Activated T-cell treated with anti-CD3 and anti-CD28 coated beads for 4 hours (primary cell): ENCODE measurements around the gene LANCL3.
"Not testable (repeated sequence)": the region's sequence is repeated elsewhere in the genome, so short reads cannot be mapped to it uniquely, and the experiment has no call there.

Experiments used
- DNase-seq: peaks from one replicate; pipeline ENCODE4 v3.0.0-alpha.2; 2020

LANCL3 gene

DNA sequence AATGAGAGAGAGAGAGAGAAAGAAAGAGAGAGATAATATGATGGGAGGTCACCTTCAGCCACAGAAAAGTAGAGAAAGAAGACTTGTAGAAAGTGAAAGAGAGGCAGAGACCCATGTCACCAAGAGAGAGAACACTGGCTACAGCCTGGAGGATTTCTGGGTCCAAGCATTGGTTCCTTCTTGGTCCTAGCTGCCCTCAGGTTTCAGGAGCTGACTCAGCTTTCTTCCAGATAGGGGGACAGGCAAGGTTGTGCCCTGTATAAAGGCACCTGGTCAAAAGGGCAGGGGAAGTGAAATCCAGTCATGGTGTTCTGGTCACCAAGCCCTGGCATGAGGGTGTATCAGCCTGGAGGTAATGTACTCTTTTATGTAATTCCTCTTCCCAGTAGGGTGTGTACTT lies 66.6 kb downstream of the LANCL3 start:
- DNase-seq = no peak

DNA sequence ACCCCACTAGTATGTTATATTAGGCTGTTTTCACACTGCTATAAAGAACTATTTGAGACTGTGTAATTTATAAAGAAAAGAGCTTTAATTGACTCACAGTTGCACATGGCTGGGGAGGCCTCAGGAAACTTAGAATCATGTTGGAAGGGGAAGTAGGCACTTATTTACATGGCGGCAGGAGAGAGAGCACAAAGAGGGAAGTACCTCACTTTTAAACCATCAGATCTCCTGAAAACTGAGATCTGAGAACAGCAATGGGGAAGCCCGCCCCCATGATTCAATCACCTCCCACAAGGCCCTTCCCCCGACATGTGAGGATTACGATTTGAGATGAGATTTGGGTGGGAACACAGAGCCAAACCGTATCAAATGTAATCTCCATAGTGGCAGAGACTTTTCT lies 68.7 kb downstream of the LANCL3 start:
- DNase-seq = no peak

DNA sequence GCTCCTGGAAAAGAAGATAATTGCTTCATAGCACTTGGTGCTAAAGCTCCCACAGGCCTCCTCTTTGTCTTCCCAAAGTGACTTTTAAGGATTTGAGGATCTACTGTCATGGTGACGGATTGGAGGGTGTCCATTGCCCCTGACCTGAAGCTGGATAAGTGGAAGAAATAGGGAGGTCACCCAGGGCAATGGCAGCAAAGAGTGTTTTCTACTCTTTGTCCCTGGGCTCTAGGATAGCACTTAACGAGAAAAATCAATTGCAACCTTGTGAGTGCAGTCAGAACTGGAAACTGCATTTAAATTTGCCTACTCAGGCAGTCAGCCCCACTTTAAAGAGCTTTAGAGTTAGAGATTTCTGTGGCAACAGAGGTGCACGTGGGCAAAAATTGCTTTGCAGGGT lies 70.4 kb downstream of the LANCL3 start:
- DNase-seq = no peak

DNA sequence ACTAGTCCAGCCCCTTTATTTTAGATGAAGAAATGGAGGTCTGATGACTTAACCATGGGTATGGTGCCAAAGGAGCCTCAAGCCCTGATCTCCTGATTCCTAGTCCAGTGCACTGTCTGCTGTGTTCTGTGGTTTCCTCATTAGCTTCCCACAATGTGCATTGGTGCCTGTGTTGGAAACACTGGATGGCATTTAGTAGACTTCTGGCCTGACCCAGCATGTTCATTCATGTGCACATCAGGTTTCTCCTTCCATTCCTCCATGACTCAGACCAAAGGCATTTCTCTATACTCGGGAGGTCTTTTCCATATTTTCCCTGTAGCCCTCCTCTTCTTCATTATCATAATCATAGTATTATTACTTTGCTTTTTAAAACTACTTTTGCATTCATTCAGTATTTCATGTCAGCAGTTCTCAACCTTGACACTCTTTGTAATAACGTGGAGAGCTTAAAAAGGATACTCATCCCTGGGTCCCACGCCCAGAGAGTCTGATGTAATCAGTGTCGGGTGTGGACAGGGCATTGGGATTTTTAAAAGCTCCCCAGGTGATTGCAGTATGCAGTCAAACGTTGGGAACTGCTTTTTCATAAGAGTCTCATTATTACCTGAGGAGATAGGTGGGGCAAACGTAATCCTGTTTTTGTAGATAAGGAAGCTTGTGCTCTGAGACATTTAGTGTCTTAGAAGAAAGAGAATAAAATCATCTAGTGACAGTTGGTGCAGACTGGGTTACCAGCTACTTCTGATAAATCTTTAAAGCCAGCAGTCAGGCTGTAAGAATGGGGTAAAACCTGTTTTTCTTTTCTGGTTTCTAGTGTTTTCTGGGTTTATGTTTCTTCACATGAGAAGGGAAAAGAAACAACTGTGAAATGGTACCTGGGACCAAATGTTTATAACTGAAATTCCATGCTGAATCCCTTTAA lies 73.2 kb downstream of the LANCL3 start:
- DNase-seq = no peak

DNA sequence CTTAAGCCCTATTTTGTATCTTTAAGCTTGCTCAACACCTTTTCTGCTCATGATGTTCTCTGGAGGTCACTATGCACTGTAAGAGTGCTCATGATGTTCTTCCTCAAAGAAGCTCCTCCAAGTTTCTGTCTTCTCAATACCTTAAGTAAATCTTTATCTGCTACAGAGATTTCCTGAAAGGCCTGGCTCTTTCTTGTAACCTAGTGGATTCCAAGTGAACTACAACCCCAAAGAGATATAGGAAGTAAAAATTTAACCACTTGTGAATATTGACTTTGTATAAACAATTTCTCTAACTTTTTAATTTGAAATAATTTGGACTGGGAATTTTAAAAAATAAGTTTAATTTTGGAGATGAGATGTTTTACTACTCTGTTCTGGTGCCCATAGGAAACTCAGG lies 74.8 kb downstream of the LANCL3 start:
- no peak for DNase-seq

DNA sequence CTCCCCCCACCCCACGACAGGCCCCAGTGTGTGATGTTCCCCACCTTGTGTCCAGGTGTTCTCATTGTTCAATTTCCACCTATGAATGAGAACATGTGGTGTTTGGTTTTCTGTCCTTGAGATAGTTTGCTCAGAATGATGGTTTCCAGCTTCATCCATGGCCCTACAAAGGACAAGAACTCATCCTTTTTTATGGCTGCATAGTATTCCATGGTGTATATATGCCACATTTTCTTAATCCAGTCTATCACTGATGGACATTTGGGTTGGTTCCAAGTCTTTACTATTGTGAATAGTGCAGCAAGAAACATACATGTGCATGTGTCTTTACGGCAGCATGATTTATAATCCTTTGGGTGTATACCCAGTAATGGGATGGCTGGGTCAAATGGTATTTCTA lies 79.4 kb downstream of the LANCL3 start:
- DNase-seq = not testable (repeated sequence)

DNA sequence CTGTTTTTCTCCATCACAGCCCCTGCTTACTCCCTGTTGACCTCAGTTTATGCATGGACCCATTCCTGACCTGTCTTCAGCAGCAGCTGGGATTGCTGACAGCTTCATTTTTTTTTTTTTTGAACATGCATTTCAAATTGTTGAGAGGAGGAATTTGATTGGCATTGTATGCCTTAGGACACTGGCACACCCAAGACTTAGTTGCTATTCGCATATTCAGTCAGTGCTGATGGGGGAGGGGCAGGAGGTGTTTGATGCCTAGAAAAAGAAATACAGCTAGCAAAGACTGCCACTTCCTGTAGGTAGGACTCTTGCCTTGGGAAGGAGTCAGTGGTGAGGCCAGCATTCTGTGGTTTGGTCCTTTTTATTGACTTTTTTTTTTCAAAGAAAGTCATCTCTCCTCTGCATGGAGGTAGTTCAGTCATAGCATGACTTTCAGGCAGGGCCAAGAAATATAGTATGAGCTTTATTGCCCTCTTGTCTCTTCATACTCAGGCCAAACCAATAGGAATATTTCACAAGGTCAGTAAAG lies 80.5 kb downstream of the LANCL3 start:
- no peak for DNase-seq

DNA sequence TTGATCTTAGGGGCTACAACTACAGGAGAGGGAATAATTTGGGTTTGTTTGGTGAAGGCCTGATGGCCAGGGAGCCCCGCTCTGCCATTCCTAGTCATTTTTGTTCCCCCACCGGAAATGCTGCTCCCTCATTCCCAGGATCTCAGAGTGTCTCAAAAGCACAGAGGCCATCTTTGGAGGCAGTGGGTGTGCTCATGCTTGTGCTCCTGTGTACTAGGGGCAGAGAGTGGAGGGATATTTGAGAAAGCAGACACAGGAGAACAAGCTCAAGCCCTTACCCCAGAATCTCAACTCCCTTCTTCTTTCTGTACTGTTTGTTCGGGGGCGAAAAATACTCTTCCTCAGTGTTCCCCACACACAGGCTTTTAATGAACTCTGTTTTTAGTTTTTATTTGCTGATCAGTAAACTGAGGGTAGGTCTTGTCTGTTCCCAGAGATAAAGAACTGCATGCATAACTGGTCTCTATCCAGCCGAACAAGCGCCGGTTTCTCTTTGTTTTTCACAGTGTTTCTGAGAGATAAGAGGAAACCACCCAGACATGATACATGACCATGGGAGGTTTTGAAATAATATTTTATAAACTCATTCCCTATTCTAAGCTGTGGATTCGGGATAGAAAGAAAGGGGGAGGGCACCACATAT lies 81.2 kb downstream of the LANCL3 start:
- no peak for DNase-seq

DNA sequence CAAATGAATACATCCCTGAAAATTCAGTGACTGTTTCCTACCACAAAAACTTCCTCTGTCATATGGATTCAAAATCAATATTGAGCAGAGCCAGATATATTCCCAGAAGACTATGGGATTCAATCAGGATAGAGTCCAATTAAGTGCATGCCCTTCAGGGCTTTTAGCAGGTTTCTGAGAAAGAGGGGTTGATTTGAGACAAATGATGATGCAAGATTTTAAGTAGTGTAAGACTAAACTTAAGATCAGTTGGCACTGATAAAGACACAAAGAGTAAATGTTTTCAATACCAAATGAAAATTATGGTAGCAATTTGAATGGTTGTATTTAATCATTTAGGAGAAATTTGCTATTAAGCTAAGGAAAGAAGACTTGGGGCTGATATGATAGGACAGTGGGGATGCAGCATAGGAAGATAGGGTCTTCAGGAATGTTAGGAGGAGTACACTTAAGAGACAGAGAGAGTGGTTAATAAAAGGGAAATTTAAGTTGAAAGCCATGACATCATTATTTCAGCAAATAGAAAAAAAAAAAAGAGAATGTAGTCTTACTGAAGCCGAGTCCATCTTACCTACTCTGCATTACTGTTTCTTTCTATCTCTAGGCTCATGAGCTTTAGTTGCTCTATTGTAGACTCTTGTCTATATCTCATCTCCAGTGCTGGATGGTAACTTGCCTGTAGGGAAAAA lies 82.1 kb downstream of the LANCL3 start:
- no peak for DNase-seq

DNA sequence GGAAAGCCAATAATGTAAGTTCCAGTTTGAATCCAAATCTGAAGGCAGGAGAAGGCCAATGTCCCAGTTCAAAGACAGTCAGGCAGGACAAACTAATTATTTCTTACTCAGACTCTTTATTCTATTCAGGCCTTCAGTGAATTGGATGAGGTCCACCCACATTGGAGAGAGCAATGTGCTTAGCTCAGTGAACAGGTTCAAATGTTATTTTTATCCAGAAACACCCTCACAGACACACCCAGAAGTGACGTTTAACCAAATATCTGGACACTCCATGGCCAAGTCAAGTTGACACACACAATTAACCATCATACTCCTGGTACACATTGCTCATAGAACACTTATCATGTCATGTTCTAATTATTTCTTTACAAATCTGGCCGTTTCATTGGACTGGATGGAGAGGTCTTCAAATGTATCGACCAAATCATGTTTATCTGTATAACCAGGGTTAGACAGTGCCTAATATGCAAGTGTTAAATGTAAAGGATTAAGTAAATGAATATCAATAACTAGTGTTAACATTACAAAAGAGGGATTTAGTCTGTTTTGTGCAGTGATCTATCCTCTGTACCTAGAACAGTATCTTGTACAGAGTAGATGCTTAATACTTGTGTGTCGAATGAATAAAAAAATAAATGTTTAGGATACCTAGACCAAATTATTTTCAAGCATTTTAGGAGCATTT lies 87.0 kb downstream of the LANCL3 start:
- DNase-seq = no peak

DNA sequence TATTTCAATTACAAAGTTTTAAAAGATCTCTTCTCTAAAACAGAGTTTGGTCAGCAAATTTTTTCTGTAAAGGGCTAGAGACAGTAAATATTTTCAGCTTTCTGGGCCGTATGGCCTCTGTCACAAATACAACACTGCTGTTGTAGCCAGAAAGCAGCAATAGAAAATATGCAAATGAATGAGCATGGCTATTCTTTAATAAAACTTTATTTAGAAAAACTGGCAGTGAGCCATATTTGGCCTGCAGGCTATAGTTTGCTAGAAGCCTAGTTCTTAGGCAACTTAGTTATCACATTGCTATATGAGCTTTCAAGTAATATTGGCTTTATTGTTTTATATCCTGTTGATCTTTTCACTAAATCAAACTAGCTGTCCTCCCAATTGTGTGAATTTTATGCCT lies 87.6 kb downstream of the LANCL3 start:
- no peak for DNase-seq

DNA sequence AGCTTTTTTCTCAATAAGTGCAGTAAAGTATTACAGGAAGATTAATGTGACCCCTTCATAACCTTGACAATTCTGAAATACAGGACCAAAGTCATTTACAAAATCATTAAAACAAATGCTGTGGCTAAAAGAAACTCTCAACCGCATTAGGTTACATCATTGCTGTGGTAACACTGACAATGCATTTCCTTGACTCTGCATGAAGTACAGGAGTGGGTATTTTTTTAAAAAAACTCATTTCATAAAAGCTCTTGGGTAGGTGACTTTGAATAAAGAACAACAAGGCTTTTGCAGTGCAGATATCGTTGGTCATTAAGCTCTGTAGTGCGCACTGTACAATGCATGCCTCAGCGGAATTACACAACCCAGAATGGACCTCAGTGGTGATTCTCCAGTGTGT lies 90.7 kb downstream of the LANCL3 start:
- DNase-seq = no peak

DNA sequence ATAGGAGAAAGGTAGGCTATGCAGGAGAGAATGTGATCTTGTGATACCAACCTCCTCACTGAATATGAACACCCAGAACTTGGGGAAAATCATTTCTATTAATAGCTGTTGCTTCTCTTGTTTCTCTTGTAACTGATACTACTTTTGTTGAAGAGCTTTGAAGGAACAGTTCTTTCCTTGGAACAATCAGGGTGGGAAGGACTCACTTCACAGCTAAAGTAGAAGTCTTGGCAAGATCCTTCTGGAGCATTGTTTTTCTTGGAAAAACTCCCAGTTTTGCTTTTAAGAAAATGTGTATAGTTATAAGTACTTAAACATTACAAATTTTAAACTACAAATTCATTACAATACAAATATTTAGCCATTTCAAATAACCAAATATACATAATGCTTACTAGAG lies 95.1 kb downstream of the LANCL3 start:
- no peak for DNase-seq

DNA sequence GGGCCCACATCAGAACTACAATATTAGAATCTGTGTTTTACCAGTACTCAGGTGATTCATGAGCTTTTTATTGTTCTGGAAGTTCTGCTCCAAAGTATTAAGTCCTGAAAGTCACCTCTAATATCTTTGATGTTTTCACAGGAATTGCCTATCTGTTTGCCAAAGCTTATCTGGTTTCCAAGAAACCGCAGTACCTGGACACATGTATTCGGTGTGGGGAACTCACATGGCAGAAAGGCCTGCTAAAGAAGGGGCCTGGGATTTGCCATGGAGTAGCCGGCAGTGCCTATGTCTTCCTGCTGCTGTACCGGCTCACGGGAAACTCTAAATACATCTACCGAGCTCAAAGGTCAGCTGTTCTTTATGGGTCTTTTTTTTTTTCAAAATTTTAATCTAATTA lies 95.7 kb downstream of the LANCL3 start:
- no peak for DNase-seq

DNA sequence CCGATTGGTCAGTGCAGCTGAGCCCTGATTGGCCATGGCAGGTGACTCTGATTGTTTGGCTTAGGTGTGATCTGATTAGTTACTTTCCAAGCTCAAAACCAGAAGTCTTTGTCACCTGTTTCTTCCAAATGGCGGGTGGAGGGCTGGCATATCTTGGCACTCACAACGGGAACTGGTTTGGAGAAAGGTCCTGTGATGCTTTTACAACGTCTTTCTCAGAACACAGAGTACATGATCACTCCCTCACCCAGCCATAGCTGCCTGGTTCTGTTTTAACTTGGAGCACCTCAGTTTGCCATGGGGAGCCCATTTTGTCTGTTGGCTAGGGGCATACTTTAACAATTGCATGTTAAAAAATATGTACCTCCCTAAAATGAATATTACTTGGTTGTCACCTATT lies 101.1 kb downstream of the LANCL3 start:
- no peak for DNase-seq

DNA sequence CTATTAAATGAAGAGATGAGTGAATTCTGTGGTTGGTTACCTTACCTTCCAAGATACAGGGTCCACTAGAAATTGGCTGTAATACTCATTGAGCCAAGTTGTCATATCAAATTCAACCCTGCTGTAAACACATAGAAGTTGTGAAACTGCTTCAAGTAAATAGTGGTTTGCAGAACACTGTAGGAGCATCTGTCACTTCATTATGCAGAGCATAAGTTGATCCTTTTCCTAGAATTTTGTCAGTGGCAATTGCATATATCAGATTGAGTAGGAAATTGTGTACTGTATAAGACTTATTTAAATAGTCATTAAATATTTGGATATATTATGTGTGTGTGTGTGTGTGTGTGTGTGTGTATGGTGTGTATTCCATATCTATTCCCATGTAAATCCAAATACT lies 105.3 kb downstream of the LANCL3 start:
- no peak for DNase-seq

DNA sequence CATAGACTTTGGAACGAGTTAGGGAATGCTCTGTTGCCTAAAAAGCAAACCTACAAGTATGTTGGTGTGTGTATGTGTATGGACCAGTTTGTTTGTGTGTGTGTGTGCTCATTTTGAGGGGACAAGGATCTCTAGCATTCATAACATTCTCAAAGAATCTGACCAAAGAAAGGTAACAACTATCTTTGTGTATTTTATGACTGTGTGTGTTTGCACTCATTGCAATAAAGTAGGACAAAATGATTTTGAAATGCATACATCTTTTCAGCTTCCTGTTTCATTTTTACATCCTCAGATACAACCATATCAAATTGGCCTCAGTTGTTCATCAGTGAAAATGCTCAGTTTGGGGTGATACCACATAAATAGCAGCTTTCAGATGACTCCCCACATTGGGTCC lies 105.8 kb downstream of the LANCL3 start:
- no peak for DNase-seq

DNA sequence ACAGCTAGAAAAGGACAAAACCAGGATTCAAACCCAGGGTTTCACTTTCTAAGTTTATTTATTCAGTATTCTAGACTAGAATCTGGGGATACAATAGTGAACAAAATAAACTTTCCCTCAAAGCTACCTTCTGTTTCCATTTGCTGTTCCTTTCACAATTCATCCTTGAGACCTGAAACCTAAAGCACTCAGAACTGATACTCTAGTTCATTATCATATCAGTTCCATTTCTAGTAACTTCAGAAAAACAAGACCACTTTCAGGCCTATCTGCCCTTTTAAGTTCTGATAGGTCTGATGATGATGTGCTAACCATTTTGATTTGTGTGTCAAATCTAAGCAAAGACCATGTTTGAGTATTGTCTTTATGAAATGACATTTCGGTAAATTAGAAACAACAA lies 106.3 kb downstream of the LANCL3 start:
- DNase-seq = no peak

DNA sequence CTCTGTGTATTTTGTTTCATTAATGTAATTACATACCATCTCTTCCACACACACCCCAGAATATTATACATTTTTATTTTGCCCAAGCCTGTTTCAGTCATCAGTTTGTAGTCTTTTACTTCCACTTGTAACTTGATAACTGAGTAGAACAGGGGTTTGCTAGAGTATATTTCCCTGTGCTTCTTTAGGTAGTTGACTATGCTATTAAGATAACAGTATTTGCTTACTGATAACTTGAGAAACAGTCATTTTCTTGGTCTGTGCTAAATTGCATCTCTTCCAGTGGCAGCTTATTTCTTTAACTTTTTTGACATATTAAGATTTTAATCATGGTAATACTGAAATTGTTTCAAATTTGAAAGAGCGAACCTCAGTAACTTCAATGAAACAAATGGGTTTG lies 107.1 kb downstream of the LANCL3 start:
- DNase-seq = no peak

DNA sequence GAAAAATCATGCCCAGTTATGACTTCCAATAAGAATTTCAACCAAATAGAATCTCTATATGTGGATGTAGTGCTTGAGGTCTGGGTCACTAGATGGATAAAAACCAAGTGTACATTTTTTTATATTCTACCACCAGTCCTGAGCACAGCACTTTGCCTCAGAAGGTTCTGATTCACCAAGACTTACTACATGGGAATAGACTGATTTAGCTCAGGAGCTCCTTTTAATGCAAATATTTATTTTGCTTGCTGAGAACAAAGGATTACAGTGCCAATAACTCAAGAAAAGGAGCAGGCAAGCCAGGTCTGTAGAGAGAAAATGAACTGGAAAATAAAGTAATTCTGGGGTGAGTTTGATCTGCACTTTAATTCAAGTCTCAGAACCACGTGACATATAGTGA lies 107.8 kb downstream of the LANCL3 start:
- DNase-seq = no peak

DNA sequence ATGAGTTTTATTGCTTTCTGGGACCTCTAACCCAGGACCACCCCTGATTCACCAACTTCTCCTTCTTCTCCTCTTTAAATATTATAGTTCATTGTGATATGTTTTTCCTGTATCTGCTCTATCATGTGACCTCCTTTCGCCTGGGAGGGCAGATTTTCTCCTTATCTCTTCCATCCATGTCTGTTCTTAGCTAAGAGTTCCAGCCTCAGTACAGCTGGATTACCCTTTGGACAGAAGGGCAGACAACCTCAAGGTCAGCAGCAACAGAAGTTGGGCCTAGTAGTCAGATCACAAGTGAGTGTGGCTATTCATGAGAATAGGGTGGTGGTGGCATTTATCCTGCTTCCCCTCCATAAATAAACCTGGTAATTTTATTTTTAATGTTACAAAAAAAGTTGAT lies 108.4 kb downstream of the LANCL3 start:
- DNase-seq = no peak

DNA sequence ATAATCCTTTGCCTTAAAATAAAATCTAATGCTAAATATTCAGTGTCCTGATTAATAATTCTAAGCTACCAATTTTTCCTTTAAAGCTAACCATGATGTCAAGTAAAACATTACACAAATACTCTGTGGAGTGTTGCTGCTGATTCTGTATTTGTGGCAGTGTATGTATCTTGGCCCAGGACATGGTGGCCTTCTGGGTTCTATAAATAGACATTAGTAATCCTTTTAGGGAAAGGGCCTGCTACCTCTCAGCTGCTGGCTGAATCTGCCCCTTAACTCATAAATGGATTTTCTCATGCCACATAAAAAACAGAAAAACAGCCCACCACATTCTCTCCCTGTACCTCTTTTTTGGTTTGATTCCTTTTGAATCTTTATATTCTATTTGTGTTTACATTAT lies 113.0 kb downstream of the LANCL3 start:
- no peak for DNase-seq

DNA sequence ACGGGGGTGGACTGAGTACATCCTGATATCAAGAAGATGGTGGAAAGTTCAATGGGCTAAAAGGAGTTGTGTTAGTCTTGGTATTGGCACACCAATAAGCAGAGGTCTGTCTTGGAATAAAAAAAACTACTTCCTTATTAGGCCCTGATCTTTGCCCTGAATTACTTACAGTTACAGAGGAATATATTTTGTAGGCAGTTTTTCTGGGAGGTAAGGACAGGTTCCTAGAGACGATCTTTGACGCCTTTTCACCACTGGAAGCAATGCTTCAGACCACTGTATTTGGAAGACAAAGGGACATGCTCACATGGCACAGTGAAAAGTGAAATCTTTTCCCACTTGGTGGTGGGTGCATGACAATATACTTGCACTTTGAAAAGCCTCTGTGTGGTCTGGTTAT lies 113.5 kb downstream of the LANCL3 start:
- DNase-seq = no peak
